Hepatocyte (in vitro differentiated cells): ENCODE data around the gene ARFIP1.

ENCODE experiments used
- EZH2 ChIP-seq: fragments of 200-600 bp; sonication (generic); IDR thresholded peaks from 2 replicates; pipeline ENCODE4 v1.6.1; 2016; ENCODE audit warnings: antibody characterized with exemption, mild to moderate bottlenecking, borderline replicate concordance
- TF ChIP-seq, protein P1 (sequence below): fragments of 200-600 bp; sonication (generic); IDR thresholded peaks from 2 replicates; pipeline ENCODE4 v1.5.1; 2016; ENCODE audit warnings: antibody characterized with exemption, mild to moderate bottlenecking; ENCODE audit not compliant: poor library complexity

DNA sequence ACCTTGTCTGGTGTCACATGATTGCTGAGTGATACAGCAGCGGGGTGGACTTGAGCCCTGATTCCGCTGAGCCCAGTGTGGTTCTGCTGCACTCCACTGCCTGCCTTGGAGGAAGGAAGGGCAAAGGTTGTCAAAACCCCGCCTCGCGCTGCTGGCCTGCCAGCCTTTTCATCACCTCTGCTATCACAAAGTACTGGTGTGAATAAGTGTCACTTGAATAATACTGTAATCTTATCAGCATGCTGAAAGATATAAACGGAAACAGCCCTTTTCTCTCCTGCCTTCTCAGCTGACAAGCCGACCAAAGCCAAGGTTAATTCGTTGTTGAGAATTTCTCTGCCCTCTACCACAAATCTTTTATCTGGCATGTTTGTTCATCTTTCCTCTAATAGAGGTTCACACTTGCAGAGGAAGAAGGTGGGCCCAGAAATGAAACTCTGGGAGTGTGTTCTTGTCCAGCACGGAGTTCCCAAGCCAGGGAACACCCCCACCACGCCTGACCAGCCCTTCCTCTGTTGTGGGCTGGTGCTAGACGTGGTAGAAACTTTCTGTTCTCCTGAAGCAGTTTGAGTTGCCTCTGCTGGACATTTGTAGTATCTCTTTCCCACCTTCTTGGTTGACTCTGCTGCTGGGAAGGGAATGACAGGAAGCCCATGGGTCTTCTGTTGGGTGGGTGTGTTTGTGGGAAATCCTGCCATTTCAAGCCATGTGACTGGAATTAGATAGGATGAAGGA is 177.8 kb downstream of the ARFIP1 start:
- TF ChIP-seq, protein P1, sequence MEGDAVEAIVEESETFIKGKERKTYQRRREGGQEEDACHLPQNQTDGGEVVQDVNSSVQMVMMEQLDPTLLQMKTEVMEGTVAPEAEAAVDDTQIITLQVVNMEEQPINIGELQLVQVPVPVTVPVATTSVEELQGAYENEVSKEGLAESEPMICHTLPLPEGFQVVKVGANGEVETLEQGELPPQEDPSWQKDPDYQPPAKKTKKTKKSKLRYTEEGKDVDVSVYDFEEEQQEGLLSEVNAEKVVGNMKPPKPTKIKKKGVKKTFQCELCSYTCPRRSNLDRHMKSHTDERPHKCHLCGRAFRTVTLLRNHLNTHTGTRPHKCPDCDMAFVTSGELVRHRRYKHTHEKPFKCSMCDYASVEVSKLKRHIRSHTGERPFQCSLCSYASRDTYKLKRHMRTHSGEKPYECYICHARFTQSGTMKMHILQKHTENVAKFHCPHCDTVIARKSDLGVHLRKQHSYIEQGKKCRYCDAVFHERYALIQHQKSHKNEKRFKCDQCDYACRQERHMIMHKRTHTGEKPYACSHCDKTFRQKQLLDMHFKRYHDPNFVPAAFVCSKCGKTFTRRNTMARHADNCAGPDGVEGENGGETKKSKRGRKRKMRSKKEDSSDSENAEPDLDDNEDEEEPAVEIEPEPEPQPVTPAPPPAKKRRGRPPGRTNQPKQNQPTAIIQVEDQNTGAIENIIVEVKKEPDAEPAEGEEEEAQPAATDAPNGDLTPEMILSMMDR = peak; percentile 5
- TF ChIP-seq EZH2 = no peak
